Memory B cell (primary cell): ENCODE data around the gene ALKBH2.
"Not testable (repeated sequence)": the region's sequence is repeated elsewhere in the genome, so short reads cannot be mapped to it uniquely, and the experiment has no call there.

ENCODE experiments used
- ATAC-seq: fragments of 150-1000 bp; cut with Tn5 transposase; 2 replicates; pipeline ENCODE4 v1.10.0; 2021; ENCODE audit warnings: low read depth, mild to moderate bottlenecking, moderate library complexity
- DNase-seq, 2 donors: peaks; one replicate each; pipeline ENCODE4 v3.0.0; 2022; ENCODE audit warnings: low spot score in 2 of 2
- H3K27ac Mint-ChIP-seq: one replicate; pipeline ENCODE4 v1.8.0; 2022; ENCODE audit warnings: mild to moderate bottlenecking, moderate library complexity, mixed read lengths
- H3K27me3 Mint-ChIP-seq: one replicate; pipeline ENCODE4 v1.8.0; 2022; ENCODE audit warnings: mixed read lengths
- H3K36me3 Mint-ChIP-seq: one replicate; pipeline ENCODE4 v1.8.0; 2022; ENCODE audit warnings: mild to moderate bottlenecking, mixed read lengths
- H3K4me1 Mint-ChIP-seq: one replicate; pipeline ENCODE4 v1.8.0; 2022; ENCODE audit warnings: mixed read lengths
- H3K4me3 Mint-ChIP-seq: one replicate; pipeline ENCODE4 v1.8.0; 2022; ENCODE audit warnings: mild to moderate bottlenecking, moderate library complexity, mixed read lengths
- H3K9me3 Mint-ChIP-seq: one replicate; pipeline ENCODE4 v1.8.0; 2022; ENCODE audit warnings: mixed read lengths

Gene ALKBH2

GRCh38 chr12:109069307-109070271, 23.7 kb downstream of the ALKBH2 start:
- Mint-ChIP-seq H3K4me1 (no peaks in the 10 kb centered on the region), H3K27me3 (no peaks in the 10 kb centered on the region), H3K36me3 (peaks cover 35% of the 10 kb centered on the region), H3K27ac (peak overlapping the region; percentile 29), H3K9me3 (no peaks in the 10 kb centered on the region), H3K4me3 (no peak overlapping the region)
- DNase-seq (no peak), ATAC-seq (no peak)

GRCh38 chr12:109065853-109066193, 27.4 kb downstream of the ALKBH2 start:
- no peak for ATAC-seq
- H3K9me3 Mint-ChIP-seq: no peaks in the 10 kb centered on the region
- H3K36me3 Mint-ChIP-seq: peaks cover 29% of the 10 kb centered on the region
- H3K27ac Mint-ChIP-seq: no peak overlapping the region
- peaks cover 2% of the 10 kb centered on the region for H3K4me1 Mint-ChIP-seq
- H3K4me3 Mint-ChIP-seq: no peak overlapping the region
- no peaks in the 10 kb centered on the region for H3K27me3 Mint-ChIP-seq
- DNase-seq: no peak

- Mint-ChIP-seq H3K27me3 (no peaks in the 10 kb centered on the region), H3K36me3 (peaks cover 28% of the 10 kb centered on the region), H3K27ac (no peak overlapping the region), H3K4me1 (peaks cover 2% of the 10 kb centered on the region), H3K4me3 (no peak overlapping the region), H3K9me3 (no peaks in the 10 kb centered on the region)
- ATAC-seq: no peak
- DNase-seq: no peak
Measured at GRCh38 chr12:109065154-109065852, 28.0 kb downstream of the ALKBH2 start.

- Mint-ChIP-seq H3K9me3 (no peaks in the 10 kb centered on the region), H3K27ac (no peak overlapping the region), H3K4me3 (no peak overlapping the region), H3K4me1 (peaks cover 2% of the 10 kb centered on the region), H3K27me3 (no peaks in the 10 kb centered on the region), H3K36me3 (peaks cover 18% of the 10 kb centered on the region)
- DNase-seq: no peak
- no peak for ATAC-seq
Measured at GRCh38 chr12:109064143-109064542, 29.1 kb downstream of the ALKBH2 start.

GRCh38 chr12:109058773-109059172, 34.5 kb downstream of the ALKBH2 start:
- H3K27ac Mint-ChIP-seq: no peak overlapping the region
- peaks cover 6% of the 10 kb centered on the region for H3K4me1 Mint-ChIP-seq
- H3K4me3 Mint-ChIP-seq: no peak overlapping the region
- H3K27me3 Mint-ChIP-seq: no peaks in the 10 kb centered on the region
- DNase-seq (no peak), ATAC-seq (no peak)
- no peaks in the 10 kb centered on the region for H3K9me3 Mint-ChIP-seq
- H3K36me3 Mint-ChIP-seq: peaks cover 8% of the 10 kb centered on the region

- Mint-ChIP-seq H3K9me3 (no peaks in the 10 kb centered on the region), H3K27ac (no peak overlapping the region), H3K4me1 (peaks cover 16% of the 10 kb centered on the region), H3K36me3 (peaks cover 6% of the 10 kb centered on the region), H3K4me3 (no peak overlapping the region), H3K27me3 (no peaks in the 10 kb centered on the region)
- ATAC-seq (no peak), DNase-seq (no peak)
Measured at GRCh38 chr12:109057376-109057775, 35.9 kb downstream of the ALKBH2 start.

- peaks cover 17% of the 10 kb centered on the region for H3K4me1 Mint-ChIP-seq
- no peak overlapping the region for H3K4me3 Mint-ChIP-seq
- H3K27ac Mint-ChIP-seq: no peak overlapping the region
- DNase-seq (no peak), ATAC-seq (no peak)
- H3K36me3 Mint-ChIP-seq: peaks cover 7% of the 10 kb centered on the region
- no peaks in the 10 kb centered on the region for H3K27me3 Mint-ChIP-seq
- no peaks in the 10 kb centered on the region for H3K9me3 Mint-ChIP-seq
Measured at GRCh38 chr12:109056891-109057290, 36.4 kb downstream of the ALKBH2 start.

- ATAC-seq (no peak), DNase-seq (no peak)
- H3K4me3 Mint-ChIP-seq: no peak overlapping the region
- H3K27ac Mint-ChIP-seq: peak overlapping the region; percentile 99
- H3K27me3 Mint-ChIP-seq: no peaks in the 10 kb centered on the region
- H3K36me3 Mint-ChIP-seq: peaks cover 7% of the 10 kb centered on the region
- H3K9me3 Mint-ChIP-seq: no peaks in the 10 kb centered on the region
- H3K4me1 Mint-ChIP-seq: peaks cover 17% of the 10 kb centered on the region
Measured at GRCh38 chr12:109054520-109054919, 38.8 kb downstream of the ALKBH2 start.

- H3K27me3 Mint-ChIP-seq, H3K36me3 Mint-ChIP-seq, H3K9me3 Mint-ChIP-seq, DNase-seq: not testable (repeated sequence)
- peak; percentile 5 for ATAC-seq
- H3K27ac Mint-ChIP-seq: peak overlapping the region; percentile 99
- peak overlapping the region; percentile 99 for H3K4me3 Mint-ChIP-seq
- H3K4me1 Mint-ChIP-seq: peaks cover 17% of the 10 kb centered on the region
Measured at GRCh38 chr12:109054124-109054513, 39.2 kb downstream of the ALKBH2 start.

- Mint-ChIP-seq H3K9me3 (no peaks in the 10 kb centered on the region), H3K4me1 (peaks cover 17% of the 10 kb centered on the region), H3K27ac (peak overlapping the region; percentile 99), H3K36me3 (peaks cover 9% of the 10 kb centered on the region), H3K4me3 (peak overlapping the region; percentile 99), H3K27me3 (no peaks in the 10 kb centered on the region)
- ATAC-seq (peak; percentile 66), DNase-seq (peak in 1 of 2 donors; percentile 38)
Measured at GRCh38 chr12:109053382-109054123, 39.7 kb downstream of the ALKBH2 start.

GRCh38 chr12:109052414-109053323, 40.6 kb downstream of the ALKBH2 start, which contains the start of gene USP30:
Gene USP30, plus strand, starts transcription at chr12:109052576. Its CDS starts 103 bp downstream, at chr12:109052679.
- H3K4me3 Mint-ChIP-seq: peak within 1 kb of the TSS; percentile 99
- peak within 1 kb of the TSS; percentile 99 for H3K27ac Mint-ChIP-seq
- H3K4me1 Mint-ChIP-seq: peaks cover 17% of the 10 kb centered on the region
- DNase-seq (peak; percentile 77 to 84), ATAC-seq (peak; percentile 74)
- H3K27me3 Mint-ChIP-seq: no peaks in the 10 kb centered on the region
- peaks cover 7% of the 10 kb centered on the region for H3K36me3 Mint-ChIP-seq
- no peaks in the 10 kb centered on the region for H3K9me3 Mint-ChIP-seq

GRCh38 chr12:109052097-109052413, 41.2 kb downstream of the ALKBH2 start:
- no peak for DNase-seq
- Mint-ChIP-seq H3K27me3 (no peaks in the 10 kb centered on the region), H3K27ac (peak overlapping the region; percentile 99), H3K4me1 (peaks cover 17% of the 10 kb centered on the region), H3K36me3 (peaks cover 5% of the 10 kb centered on the region), H3K4me3 (peak overlapping the region; percentile 99), H3K9me3 (no peaks in the 10 kb centered on the region)
- no peak for ATAC-seq

- not testable (repeated sequence) for H3K27me3 Mint-ChIP-seq
Measured at GRCh38 chr12:109049794-109050193, 43.5 kb downstream of the ALKBH2 start.

More at GRCh38 chr12:109049794-109050193, 43.5 kb downstream of the ALKBH2 start:
- not testable (repeated sequence) for H3K27ac Mint-ChIP-seq, H3K36me3 Mint-ChIP-seq, ATAC-seq, DNase-seq, H3K9me3 Mint-ChIP-seq, H3K4me3 Mint-ChIP-seq
- H3K4me1 Mint-ChIP-seq: peaks cover 15% of the 10 kb centered on the region
